ENCODE data around the gene TACC3.

Gene TACC3

DNA sequence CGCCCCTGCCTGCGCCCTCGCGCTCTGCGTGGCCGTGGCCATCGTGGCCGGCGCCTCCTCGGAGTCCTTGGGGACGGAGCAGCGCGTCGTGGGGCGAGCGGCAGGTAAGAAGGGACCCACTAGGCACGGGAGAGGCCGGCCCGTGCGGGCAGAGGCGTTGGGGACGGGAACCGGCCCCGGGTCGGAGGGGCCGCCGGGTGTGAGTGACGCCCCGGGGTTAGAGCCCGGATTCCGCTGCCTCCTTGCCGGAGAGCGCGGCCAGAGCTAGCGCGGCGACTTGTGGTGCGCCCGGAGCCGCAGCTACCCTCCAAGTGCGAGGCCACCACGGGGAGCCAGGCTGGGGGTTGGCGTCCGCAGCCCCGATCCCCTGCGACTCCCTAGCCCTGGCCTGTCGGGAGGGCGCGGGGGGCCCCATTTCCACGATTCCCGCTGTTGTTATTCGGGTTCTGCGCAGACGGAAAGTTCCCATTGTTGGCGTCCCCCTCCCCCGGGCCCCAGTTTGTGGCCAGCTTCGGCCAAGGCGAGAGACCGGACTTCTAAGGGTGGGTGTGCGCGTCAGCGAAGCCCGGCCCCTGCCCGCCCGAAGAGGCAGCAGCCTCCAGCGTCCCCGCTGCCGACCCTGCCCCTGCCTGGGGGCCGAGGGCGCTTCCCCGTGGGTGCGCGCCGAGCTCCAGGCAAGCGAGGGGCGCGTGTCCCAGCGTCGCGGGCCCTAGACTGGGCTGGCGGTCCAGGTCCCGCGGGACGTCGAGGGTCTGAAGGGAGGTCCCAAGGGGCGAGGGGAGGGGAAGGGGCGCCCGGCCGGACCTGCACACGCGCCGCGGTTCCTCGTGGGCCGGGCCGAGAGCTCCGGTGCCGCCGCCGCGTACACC lies 72.9 kb downstream of the TACC3 start:
- Histone ChIP-seq H3K27me3 (ENCODE audit: insufficient read depth, poor library complexity, severe bottlenecking) (peaks cover 13% of the 10 kb centered on the region), H3K27ac (ENCODE audit: poor library complexity, severe bottlenecking) (no peak overlapping the region), H3K4me3 (ENCODE audit: severe bottlenecking) (peak overlapping the region; percentile 81), H3K36me3 (ENCODE audit: low read depth) (no peaks in the 10 kb centered on the region), H3K9me3 (ENCODE audit: severe bottlenecking) (no peaks in the 10 kb centered on the region), H3K4me1 (ENCODE audit: insufficient read depth, poor library complexity, severe bottlenecking) (peaks cover 12% of the 10 kb centered on the region)
- TF ChIP-seq, protein P1, sequence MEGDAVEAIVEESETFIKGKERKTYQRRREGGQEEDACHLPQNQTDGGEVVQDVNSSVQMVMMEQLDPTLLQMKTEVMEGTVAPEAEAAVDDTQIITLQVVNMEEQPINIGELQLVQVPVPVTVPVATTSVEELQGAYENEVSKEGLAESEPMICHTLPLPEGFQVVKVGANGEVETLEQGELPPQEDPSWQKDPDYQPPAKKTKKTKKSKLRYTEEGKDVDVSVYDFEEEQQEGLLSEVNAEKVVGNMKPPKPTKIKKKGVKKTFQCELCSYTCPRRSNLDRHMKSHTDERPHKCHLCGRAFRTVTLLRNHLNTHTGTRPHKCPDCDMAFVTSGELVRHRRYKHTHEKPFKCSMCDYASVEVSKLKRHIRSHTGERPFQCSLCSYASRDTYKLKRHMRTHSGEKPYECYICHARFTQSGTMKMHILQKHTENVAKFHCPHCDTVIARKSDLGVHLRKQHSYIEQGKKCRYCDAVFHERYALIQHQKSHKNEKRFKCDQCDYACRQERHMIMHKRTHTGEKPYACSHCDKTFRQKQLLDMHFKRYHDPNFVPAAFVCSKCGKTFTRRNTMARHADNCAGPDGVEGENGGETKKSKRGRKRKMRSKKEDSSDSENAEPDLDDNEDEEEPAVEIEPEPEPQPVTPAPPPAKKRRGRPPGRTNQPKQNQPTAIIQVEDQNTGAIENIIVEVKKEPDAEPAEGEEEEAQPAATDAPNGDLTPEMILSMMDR (IDR thresholded peaks at IDR 0.05; ENCODE audit: poor library complexity, severe bottlenecking) = no peak
- no peak for DNase-seq (ENCODE audit: low spot score)
- no peak for ATAC-seq (ENCODE audit: low read depth)

Data from RWPE2 (cell line).